Measurements from ENCODE around the gene ADA.

Gene ADA

GRCh38 chr20:44601236-44601671 is 50.2 kb downstream of the ADA start:
- Histone ChIP-seq H3K4me1 (ENCODE audit: insufficient read depth, low read length, poor library complexity, severe bottlenecking) (peaks cover 50% of the 10 kb centered on the region), H3K9me3 (ENCODE audit: insufficient read depth, low read depth, low read length) (no peaks in the 10 kb centered on the region), H3F3A (ENCODE audit: low read depth) (no peaks in the 10 kb centered on the region), H3K4me2 (ENCODE audit: low read depth, low read length, poor library complexity, severe bottlenecking) (peak overlapping the region; percentile 83), H2AFZ (ENCODE audit: low read length) (no peak overlapping the region), H3K36me3 (ENCODE audit: insufficient read depth, low read length) (no peaks in the 10 kb centered on the region), H3K27me3 (ENCODE audit: insufficient read depth, low read length, poor library complexity, severe bottlenecking) (no peaks in the 10 kb centered on the region), H3K9ac (ENCODE audit: low read depth, low read length, poor library complexity, severe bottlenecking) (peak overlapping the region; percentile 75), H3K9me2 (replicated peaks; ENCODE audit: low read depth, low read length) (no peaks in the 10 kb centered on the region), H4K20me1 (ENCODE audit: insufficient read depth, low read length, poor library complexity, severe bottlenecking) (no peaks in the 10 kb centered on the region), H3K79me2 (ENCODE audit: insufficient read depth, low read length) (peaks cover 29% of the 10 kb centered on the region), H3K4me3 (ENCODE audit: low read length, poor library complexity, severe bottlenecking) (peak overlapping the region; percentile 71)
- no peak for TF ChIP-seq EZH2phosphoT487 (IDR thresholded peaks at IDR 0.05; ENCODE audit: borderline replicate concordance)
- TF ChIP-seq, protein P1, sequence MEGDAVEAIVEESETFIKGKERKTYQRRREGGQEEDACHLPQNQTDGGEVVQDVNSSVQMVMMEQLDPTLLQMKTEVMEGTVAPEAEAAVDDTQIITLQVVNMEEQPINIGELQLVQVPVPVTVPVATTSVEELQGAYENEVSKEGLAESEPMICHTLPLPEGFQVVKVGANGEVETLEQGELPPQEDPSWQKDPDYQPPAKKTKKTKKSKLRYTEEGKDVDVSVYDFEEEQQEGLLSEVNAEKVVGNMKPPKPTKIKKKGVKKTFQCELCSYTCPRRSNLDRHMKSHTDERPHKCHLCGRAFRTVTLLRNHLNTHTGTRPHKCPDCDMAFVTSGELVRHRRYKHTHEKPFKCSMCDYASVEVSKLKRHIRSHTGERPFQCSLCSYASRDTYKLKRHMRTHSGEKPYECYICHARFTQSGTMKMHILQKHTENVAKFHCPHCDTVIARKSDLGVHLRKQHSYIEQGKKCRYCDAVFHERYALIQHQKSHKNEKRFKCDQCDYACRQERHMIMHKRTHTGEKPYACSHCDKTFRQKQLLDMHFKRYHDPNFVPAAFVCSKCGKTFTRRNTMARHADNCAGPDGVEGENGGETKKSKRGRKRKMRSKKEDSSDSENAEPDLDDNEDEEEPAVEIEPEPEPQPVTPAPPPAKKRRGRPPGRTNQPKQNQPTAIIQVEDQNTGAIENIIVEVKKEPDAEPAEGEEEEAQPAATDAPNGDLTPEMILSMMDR (conservative IDR thresholded peaks at IDR 0.05; ENCODE audit: low read length) = no peak

DNA sequence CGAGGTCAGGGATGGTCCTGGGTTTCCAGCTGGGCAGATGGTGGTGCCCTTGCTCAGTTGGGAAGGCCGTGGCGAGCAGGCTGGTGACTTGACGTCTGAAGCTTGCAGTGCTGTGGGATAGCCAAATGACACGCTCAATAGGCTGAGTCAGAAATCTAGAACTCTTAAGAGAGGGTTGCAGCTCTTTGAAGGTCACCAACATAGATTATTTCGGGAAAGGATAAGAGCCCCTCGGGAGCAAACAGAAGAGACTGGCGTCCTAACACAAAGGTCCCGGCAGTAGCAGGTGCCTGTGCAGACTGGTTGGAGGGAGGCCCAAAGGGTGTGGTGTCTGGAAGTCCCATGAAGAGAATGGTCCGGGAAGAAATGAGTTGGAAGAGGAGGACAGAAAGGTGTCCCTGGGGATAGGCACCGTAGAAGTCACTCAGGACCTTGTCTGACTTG is 50.7 kb downstream of the ADA start:
- no peaks in the 10 kb centered on the region for H4K20me1 ChIP-seq (ENCODE audit: insufficient read depth, low read length, poor library complexity, severe bottlenecking)
- H2AFZ ChIP-seq (ENCODE audit: low read length) = no peak overlapping the region
- H3K27me3 ChIP-seq (ENCODE audit: insufficient read depth, low read length, poor library complexity, severe bottlenecking) = no peaks in the 10 kb centered on the region
- H3K36me3 ChIP-seq (ENCODE audit: insufficient read depth, low read length) = no peaks in the 10 kb centered on the region
- H3K4me3 ChIP-seq (ENCODE audit: low read length, poor library complexity, severe bottlenecking) = peak overlapping the region; percentile 71
- peaks cover 29% of the 10 kb centered on the region for H3K79me2 ChIP-seq (ENCODE audit: insufficient read depth, low read length)
- H3K9me2 ChIP-seq (replicated peaks; ENCODE audit: low read depth, low read length) = no peaks in the 10 kb centered on the region
- TF ChIP-seq EZH2phosphoT487 (IDR thresholded peaks at IDR 0.05; ENCODE audit: borderline replicate concordance) = no peak
- TF ChIP-seq, protein P1 (conservative IDR thresholded peaks at IDR 0.05; ENCODE audit: low read length) = no peak
- H3F3A ChIP-seq (ENCODE audit: low read depth) = no peaks in the 10 kb centered on the region
- peak overlapping the region; percentile 75 for H3K9ac ChIP-seq (ENCODE audit: low read depth, low read length, poor library complexity, severe bottlenecking)
- peaks cover 50% of the 10 kb centered on the region for H3K4me1 ChIP-seq (ENCODE audit: insufficient read depth, low read length, poor library complexity, severe bottlenecking)
- peak overlapping the region; percentile 83 for H3K4me2 ChIP-seq (ENCODE audit: low read depth, low read length, poor library complexity, severe bottlenecking)
- H3K9me3 ChIP-seq (ENCODE audit: insufficient read depth, low read depth, low read length) = no peaks in the 10 kb centered on the region

DNA sequence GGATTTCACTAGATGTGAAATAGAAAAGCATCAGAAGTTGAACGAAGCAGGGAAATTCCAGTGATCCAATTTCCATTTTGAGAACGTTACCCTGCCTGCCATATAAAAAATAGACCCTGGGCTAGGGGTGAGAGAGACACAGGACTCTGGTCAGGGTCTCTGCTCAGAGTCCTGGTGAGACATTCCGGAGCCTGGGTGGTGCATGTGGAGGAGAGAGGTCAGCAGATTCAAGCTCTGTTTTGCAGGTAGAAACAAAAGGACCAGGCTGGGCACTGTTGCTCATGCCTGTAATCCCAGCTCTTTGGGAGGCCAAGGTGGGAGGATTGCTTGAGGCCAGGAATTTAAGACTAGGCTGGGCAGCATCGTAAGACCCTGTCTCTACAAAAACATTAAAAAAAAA is 51.2 kb downstream of the ADA start:
- Histone ChIP-seq H3K4me1 (ENCODE audit: insufficient read depth, low read length, poor library complexity, severe bottlenecking) (peaks cover 50% of the 10 kb centered on the region), H3K4me2 (ENCODE audit: low read depth, low read length, poor library complexity, severe bottlenecking) (peak overlapping the region; percentile 83), H3K27me3 (ENCODE audit: insufficient read depth, low read length, poor library complexity, severe bottlenecking) (no peaks in the 10 kb centered on the region), H2AFZ (ENCODE audit: low read length) (no peak overlapping the region), H3F3A (ENCODE audit: low read depth) (no peaks in the 10 kb centered on the region), H3K9me3 (ENCODE audit: insufficient read depth, low read depth, low read length) (no peaks in the 10 kb centered on the region), H3K36me3 (ENCODE audit: insufficient read depth, low read length) (no peaks in the 10 kb centered on the region), H3K4me3 (ENCODE audit: low read length, poor library complexity, severe bottlenecking) (peak overlapping the region; percentile 71), H4K20me1 (ENCODE audit: insufficient read depth, low read length, poor library complexity, severe bottlenecking) (no peaks in the 10 kb centered on the region), H3K9me2 (replicated peaks; ENCODE audit: low read depth, low read length) (no peaks in the 10 kb centered on the region), H3K9ac (ENCODE audit: low read depth, low read length, poor library complexity, severe bottlenecking) (peak overlapping the region; percentile 75), H3K79me2 (ENCODE audit: insufficient read depth, low read length) (peaks cover 29% of the 10 kb centered on the region)
- TF ChIP-seq EZH2phosphoT487 (IDR thresholded peaks at IDR 0.05; ENCODE audit: borderline replicate concordance) = no peak
- TF ChIP-seq, protein P1 (conservative IDR thresholded peaks at IDR 0.05; ENCODE audit: low read length) = no peak
